GM19099 (cell line): ENCODE measurements around the gene CXADR.

Experiments used
- POLR2A ChIP-seq: IDR thresholded peaks from 3 replicates; pipeline ENCODE4 v1.6.1; 2011; ENCODE audit warnings: low read depth; ENCODE audit not compliant: insufficient read length; ENCODE audit errors: extremely low read depth

Gene CXADR

GRCh38 chr21:17612023-17612564, 99.3 kb downstream of the CXADR start:
- no peak for TF ChIP-seq POLR2A

GRCh38 chr21:17612565-17613241, 99.9 kb downstream of the CXADR start, which contains the start of gene BTG3:
TSS of gene BTG3 (minus strand) at chr21:17612901. CDS start at chr21:17609144, 3,757 bp downstream.
- TF ChIP-seq POLR2A: peak; percentile 87

GRCh38 chr21:17613242-17613676, 100.4 kb downstream of the CXADR start:
- no peak for TF ChIP-seq POLR2A

GRCh38 chr21:17616831-17617230, 104.0 kb downstream of the CXADR start:
- TF ChIP-seq POLR2A: no peak

GRCh38 chr21:17622018-17622417, 109.2 kb downstream of the CXADR start:
- TF ChIP-seq POLR2A: no peak

- TF ChIP-seq POLR2A: no peak
Measured at GRCh38 chr21:17631195-17631594, 118.4 kb downstream of the CXADR start.

GRCh38 chr21:17636711-17637110, 123.9 kb downstream of the CXADR start:
- TF ChIP-seq POLR2A: no peak

- TF ChIP-seq POLR2A: no peak
Measured at GRCh38 chr21:17640821-17641220, 128.0 kb downstream of the CXADR start.
